ENCODE data around the gene GCSAML. TPM values are rescaled to one million over a fixed set of nuclear protein-coding genes. Genes with fewer than 3 reads are reported as not detected.

GCSAML gene
- total and polyA plus RNA-seq, 9 of the 15 experiments (the other 6 are each of a cell fraction or from before 2014, with no cell fraction given), result 0.01 TPM; not detected in 8

DNA sequence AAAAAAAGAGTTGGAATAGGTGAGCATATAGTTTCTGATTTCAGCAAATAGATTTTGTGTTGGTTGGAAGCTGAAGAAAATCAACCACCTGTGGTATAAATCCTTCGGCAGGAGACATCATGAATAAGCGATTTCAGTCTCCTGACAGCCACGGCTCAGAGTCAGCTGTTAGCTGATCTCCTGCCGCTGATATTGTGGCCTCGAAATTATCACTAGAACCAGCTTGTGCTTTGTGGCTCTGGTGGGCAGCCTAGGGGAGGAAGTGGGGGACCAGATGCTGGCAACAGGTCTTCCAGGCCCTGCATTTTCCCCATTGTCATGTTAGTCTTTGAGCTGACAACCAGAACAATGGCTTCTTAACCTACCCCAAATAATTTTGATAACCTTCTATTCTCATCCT, 842 bp upstream of the GCSAML start (continued):
- TF ChIP-seq PHF20 (IDR thresholded peaks at IDR 0.05; ENCODE audit: partially characterized antibody) (no peak), DIDO1 (tag; IDR thresholded peaks at IDR 0.05; ENCODE audit: low read depth) (no peak), KDM5B (IDR thresholded peaks at IDR 0.05; ENCODE audit: insufficient replicate concordance, low read depth, low read length) (no peak), RB1 (IDR thresholded peaks at IDR 0.05; ENCODE audit: low read depth) (no peak), ZNF780A (CRISPR knock-in tag; IDR thresholded peaks at IDR 0.05) (no peak), ARNT (IDR thresholded peaks at IDR 0.05) (no peak), LARP7 (IDR thresholded peaks at IDR 0.05) (no peak), FOXA3 (CRISPR knock-in tag; conservative IDR thresholded peaks at IDR 0.05 in 1 of 2, IDR thresholded peaks at IDR 0.05 in 1 of 2) (no peak), RBM34 (IDR thresholded peaks at IDR 0.05; ENCODE audit: borderline replicate concordance, insufficient read depth, low read length) (no peak), NBN (IDR thresholded peaks at IDR 0.05; ENCODE audit: low read depth) (no peak), STAT5A (IDR thresholded peaks at IDR 0.05; ENCODE audit: borderline replicate concordance, low read length) (peak; percentile 28; the same call in 1 of the 2 replicates)
- TF ChIP-seq, protein P1, sequence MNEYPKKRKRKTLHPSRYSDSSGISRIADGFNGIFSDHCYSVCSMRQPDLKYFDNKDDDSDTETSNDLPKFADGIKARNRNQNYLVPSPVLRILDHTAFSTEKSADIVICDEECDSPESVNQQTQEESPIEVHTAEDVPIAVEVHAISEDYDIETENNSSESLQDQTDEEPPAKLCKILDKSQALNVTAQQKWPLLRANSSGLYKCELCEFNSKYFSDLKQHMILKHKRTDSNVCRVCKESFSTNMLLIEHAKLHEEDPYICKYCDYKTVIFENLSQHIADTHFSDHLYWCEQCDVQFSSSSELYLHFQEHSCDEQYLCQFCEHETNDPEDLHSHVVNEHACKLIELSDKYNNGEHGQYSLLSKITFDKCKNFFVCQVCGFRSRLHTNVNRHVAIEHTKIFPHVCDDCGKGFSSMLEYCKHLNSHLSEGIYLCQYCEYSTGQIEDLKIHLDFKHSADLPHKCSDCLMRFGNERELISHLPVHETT (CRISPR knock-in tag; conservative IDR thresholded peaks at IDR 0.05 in 1 of 2, IDR thresholded peaks at IDR 0.05 in 1 of 2), result no peak
- TF ChIP-seq, protein P2, sequence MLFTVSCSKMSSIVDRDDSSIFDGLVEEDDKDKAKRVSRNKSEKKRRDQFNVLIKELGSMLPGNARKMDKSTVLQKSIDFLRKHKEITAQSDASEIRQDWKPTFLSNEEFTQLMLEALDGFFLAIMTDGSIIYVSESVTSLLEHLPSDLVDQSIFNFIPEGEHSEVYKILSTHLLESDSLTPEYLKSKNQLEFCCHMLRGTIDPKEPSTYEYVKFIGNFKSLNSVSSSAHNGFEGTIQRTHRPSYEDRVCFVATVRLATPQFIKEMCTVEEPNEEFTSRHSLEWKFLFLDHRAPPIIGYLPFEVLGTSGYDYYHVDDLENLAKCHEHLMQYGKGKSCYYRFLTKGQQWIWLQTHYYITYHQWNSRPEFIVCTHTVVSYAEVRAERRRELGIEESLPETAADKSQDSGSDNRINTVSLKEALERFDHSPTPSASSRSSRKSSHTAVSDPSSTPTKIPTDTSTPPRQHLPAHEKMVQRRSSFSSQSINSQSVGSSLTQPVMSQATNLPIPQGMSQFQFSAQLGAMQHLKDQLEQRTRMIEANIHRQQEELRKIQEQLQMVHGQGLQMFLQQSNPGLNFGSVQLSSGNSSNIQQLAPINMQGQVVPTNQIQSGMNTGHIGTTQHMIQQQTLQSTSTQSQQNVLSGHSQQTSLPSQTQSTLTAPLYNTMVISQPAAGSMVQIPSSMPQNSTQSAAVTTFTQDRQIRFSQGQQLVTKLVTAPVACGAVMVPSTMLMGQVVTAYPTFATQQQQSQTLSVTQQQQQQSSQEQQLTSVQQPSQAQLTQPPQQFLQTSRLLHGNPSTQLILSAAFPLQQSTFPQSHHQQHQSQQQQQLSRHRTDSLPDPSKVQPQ (CRISPR knock-in tag; IDR thresholded peaks at IDR 0.05; ENCODE audit: borderline replicate concordance), result 0 out of 2 replicates have a peak, but pooled peaks have one; percentile 54
- TF ChIP-seq, protein P3, sequence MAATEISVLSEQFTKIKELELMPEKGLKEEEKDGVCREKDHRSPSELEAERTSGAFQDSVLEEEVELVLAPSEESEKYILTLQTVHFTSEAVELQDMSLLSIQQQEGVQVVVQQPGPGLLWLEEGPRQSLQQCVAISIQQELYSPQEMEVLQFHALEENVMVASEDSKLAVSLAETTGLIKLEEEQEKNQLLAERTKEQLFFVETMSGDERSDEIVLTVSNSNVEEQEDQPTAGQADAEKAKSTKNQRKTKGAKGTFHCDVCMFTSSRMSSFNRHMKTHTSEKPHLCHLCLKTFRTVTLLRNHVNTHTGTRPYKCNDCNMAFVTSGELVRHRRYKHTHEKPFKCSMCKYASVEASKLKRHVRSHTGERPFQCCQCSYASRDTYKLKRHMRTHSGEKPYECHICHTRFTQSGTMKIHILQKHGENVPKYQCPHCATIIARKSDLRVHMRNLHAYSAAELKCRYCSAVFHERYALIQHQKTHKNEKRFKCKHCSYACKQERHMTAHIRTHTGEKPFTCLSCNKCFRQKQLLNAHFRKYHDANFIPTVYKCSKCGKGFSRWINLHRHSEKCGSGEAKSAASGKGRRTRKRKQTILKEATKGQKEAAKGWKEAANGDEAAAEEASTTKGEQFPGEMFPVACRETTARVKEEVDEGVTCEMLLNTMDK (IDR thresholded peaks at IDR 0.05; ENCODE audit: borderline replicate concordance, insufficient read depth, low read depth, low read length, poor library complexity, severe bottlenecking), result no peak
- TF ChIP-seq, protein P4, sequence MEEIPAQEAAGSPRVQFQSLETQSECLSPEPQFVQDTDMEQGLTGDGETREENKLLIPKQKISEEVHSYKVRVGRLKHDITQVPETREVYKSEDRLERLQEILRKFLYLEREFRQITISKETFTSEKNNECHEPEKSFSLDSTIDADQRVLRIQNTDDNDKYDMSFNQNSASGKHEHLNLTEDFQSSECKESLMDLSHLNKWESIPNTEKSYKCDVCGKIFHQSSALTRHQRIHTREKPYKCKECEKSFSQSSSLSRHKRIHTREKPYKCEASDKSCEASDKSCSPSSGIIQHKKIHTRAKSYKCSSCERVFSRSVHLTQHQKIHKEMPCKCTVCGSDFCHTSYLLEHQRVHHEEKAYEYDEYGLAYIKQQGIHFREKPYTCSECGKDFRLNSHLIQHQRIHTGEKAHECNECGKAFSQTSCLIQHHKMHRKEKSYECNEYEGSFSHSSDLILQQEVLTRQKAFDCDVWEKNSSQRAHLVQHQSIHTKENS (CRISPR knock-in tag; IDR thresholded peaks at IDR 0.05), result no peak
- TF ChIP-seq, protein P5, sequence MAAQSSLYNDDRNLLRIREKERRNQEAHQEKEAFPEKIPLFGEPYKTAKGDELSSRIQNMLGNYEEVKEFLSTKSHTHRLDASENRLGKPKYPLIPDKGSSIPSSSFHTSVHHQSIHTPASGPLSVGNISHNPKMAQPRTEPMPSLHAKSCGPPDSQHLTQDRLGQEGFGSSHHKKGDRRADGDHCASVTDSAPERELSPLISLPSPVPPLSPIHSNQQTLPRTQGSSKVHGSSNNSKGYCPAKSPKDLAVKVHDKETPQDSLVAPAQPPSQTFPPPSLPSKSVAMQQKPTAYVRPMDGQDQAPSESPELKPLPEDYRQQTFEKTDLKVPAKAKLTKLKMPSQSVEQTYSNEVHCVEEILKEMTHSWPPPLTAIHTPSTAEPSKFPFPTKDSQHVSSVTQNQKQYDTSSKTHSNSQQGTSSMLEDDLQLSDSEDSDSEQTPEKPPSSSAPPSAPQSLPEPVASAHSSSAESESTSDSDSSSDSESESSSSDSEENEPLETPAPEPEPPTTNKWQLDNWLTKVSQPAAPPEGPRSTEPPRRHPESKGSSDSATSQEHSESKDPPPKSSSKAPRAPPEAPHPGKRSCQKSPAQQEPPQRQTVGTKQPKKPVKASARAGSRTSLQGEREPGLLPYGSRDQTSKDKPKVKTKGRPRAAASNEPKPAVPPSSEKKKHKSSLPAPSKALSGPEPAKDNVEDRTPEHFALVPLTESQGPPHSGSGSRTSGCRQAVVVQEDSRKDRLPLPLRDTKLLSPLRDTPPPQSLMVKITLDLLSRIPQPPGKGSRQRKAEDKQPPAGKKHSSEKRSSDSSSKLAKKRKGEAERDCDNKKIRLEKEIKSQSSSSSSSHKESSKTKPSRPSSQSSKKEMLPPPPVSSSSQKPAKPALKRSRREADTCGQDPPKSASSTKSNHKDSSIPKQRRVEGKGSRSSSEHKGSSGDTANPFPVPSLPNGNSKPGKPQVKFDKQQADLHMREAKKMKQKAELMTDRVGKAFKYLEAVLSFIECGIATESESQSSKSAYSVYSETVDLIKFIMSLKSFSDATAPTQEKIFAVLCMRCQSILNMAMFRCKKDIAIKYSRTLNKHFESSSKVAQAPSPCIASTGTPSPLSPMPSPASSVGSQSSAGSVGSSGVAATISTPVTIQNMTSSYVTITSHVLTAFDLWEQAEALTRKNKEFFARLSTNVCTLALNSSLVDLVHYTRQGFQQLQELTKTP (IDR thresholded peaks at IDR 0.05; ENCODE audit: low read depth in 1 of 2, partially characterized antibody in 2 of 2), result no peak
